GM19468 (cell line): ENCODE data around the gene FAM216B.

Source experiments
- ATAC-seq: cut with Tn5 transposase; IDR thresholded peaks from one replicate; pipeline ENCODE4 v1.9.1; 2021; ENCODE audit warnings: mild to moderate bottlenecking, moderate library complexity, moderate number of reproducible peaks; ENCODE audit not compliant: unreplicated experiment; ENCODE audit errors: extremely low read depth

The FAM216B gene

GRCh38 chr13:42821437-42821836, 40.1 kb downstream of the FAM216B start:
- ATAC-seq, result no peak

- no peak for ATAC-seq
Observed at GRCh38 chr13:42832341-42833096, 51.1 kb downstream of the FAM216B start.

- no peak for ATAC-seq
Observed at GRCh38 chr13:42834946-42835345, 53.6 kb downstream of the FAM216B start.

- ATAC-seq, result no peak
Observed at GRCh38 chr13:42836930-42837690, 55.7 kb downstream of the FAM216B start.
